Stimulated activated CD8-positive, alpha-beta memory T cell treated with anti-CD3 and anti-CD28 coated beads, Interleukin-7, amount 100 ng/mL, for 1 hour (primary cell): Measurements from ENCODE around the gene MTFR1L.

ENCODE experiments used
- DNase-seq, 2 donors: peaks; one replicate each; pipeline ENCODE4 v3.0.0-alpha.2; 2020; ENCODE audit warnings: low read depth in 2 of 2

The MTFR1L gene

DNA sequence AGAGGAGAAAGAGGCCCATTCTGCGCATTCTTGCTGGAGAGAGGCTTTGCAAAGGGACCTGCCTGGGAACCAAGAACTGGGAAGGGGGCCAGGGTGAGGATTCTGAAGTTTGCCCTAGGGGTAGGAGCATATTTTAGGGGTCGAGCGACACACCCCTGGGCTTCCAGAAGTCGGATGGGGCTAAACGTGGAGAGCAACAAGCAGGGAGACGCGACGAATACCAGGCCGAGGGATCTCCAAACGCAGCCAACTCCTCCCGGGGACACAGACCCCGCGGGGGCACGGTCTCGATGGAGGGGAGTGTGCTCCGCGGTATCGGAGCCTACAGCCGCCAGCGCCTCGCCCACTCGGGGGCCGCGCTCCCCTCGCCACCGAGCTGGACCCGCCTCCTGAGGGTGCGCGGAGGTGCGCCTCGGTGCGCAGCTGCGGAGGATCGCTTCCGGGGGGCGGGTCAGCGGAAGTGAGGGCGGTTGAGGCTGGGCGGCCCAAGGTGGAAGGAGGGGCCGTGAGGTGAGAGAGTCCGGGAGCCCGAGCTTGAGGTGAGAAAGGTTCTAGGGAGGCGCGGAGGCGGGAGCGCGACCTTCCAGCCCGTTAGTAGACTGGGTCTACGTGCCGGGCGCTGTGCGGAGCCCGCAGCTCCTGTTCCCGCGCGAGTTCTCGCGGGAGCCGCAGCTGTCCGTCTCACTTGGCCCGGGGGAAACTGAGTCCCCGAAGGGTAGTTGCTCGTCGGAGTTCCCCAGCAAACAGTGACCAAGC is at the start of gene MTFR1L:
MTFR1L (plus strand) TSS at position 464 of the 756 bp plus-strand sequence. CDS start 3,151 bp downstream, outside the sequence.
- DNase-seq: peak; percentile 86 to 89

DNA sequence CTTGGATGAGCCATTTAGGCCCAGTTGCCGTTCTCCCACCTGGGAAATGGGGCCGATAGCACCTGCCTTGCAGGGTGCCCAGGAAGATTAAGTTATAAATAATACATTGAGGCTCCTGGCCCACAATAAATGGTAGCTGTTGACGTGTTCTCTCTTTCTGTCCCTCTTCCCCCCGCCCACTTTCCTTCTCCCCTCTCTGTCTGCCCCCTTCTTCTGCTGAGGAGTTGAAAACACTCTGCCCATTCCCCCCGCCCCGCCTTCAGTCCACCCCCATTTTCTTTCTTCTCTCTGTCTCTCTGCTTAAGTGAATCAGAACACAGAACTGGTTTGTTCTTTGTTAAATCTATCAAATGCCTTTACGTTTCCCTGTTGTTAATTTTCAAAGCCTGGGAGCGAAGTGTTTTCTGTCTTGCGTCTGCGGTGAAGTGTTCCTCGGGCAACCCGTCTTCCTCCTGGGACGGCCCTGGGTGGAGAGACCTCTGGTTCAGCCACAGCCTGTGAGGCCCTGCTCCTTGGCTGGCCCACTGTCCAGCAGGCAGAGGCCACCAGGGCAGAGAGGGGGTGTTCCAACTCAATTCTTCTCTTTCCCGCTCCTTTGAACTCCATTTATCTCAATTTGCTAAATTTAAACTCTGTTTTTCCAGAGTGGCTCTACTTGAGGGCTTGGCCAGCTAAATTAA is 49.1 kb upstream of the MTFR1L start:
- DNase-seq: no peak

DNA sequence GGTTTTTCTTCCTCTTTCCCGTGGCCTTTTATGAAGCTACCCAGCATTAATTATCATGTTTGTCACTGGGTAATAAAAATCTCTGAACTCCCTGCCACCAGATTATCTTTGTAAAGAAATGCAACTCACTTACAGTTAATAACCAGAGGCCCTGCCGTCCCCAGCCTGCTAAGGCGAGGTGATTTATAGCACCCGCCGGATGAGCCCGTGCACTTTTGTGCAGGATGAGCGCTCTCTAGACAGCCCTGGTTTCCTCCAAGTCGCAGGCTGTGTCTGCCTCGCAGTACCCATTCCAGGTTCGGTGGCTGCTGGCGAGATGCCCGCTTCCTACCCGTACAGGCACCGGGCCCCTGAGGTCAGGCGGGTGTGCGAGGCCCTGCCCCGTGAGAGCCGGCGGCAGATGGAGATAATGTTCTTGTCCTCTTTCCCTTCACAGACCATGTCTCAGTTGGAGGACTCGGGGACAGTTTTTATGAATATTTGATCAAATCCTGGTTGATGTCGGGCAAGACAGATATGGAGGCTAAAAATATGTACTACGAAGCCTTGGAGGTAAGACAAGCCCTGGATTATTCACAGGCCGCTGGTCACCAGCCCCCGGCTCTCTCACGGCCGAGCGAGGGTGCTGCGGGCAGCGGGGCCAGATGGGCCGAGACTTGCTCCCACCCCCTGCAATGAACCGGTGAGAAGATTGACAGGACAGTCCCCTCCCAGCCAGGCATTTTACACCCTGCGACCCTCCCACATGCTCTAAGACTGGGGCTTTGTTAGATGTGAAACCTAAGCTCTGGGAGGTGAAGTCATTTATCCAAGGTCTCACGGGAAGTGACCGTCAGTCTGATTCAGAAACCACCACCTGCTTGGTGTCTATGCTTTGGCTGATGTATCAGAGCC is 48.3 kb upstream of the MTFR1L start:
- DNase-seq: no peak

DNA sequence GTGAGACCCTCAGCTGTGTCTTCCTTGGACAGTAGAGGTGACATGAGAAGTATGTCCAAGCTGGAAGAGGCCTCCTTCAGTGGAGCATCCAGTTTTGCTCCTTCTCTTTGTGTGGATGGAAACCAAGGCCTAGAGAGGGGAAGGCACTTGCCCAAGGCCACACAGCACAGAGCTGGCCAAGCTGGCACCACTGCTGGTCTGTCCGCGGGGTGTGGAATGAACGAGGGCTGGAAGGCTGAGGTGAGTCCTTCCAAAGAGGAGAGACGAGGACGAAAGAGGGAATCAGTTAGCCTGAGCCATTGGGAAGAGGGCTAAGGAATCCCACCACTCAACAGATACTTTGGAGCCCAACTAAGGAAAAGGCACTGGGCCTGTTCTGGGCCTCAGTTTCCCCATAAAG is 47.6 kb upstream of the MTFR1L start:
- DNase-seq: no peak

DNA sequence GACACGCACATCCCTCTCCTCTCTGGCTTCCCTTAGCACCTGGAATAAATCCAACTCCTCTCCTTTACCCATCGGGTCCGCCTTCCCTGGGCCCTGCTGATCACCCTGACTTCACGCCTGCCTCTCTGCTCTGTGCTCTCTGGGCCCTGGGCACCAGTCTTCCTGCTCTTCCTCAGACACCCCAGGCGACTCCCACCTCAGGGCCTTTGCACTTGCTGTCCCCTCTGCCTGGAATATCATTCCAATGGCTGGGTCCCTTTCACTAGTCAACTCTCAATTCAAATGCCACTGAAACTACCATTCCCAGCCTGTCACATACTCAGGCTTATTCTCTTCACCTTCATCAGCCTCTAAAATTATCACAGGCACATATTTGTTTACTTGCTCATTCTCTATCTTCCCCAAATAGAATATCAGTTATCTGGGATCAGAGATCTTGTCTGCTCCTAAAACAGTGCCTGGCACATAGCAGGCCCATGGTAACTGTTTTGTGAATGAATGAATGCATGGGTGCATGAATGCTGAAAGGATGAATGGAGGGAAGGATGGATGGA is 47.0 kb upstream of the MTFR1L start:
- no peak for DNase-seq

DNA sequence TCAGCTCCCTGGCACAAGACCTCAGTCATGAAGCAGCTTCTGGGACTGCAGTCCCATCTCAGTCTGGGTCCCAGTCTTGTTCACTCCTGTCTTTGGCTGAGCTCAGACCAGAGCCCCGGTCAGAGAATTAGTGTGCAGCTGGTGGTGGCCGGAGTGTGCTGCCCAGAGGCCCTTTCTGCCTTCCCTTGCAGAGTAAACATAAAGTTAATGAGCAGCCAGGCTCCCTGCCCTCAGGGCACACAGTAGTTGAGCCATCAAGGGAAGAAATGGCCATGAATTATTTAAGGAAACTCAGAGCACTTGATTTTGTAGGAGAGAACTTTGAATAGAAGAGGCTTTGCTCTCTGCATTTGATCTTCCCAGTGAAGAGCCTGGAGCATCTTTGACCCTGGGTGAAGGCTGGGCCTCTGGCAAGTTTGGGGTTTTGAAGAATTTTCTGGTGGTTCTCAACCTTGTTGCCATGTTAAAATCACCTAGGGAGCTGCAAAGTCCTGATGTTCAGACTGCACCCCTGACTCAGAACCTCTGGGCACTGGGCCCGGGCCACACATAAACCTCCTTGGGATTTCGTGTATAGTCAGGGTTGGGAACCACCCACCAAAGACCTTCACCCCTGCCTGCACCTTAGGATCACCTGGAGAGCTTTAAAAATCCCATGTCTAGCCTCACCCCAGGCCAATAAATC is 46.2 kb upstream of the MTFR1L start:
- no peak for DNase-seq

DNA sequence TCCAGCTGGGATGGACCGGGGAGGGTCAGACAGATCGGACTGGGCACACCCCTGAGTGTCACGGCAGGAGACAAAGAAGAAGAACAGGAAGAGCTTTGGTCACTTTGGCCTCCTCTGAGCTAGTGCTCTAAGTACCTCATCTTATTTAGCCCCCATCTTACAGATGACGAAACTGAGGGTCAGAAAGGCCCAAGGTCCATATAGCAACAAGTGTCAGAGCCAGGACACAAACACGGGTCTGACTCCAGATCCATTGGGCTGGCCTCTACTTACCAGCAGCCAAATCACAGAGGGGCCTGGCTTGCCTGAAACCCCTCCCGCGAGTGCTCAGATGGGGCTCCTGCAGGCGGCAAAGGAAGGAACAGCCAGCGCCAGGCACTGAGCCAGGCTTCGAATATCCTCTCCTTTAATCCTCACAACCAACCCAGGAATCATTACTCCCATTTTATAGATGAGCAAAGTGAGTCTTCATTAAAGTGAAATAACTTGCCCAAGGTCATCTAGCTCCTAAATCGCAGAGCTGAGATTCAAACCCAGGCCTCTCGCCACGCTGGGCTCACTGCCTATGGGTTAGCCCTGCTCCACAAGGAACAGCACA is 45.4 kb upstream of the MTFR1L start:
- DNase-seq: no peak

DNA sequence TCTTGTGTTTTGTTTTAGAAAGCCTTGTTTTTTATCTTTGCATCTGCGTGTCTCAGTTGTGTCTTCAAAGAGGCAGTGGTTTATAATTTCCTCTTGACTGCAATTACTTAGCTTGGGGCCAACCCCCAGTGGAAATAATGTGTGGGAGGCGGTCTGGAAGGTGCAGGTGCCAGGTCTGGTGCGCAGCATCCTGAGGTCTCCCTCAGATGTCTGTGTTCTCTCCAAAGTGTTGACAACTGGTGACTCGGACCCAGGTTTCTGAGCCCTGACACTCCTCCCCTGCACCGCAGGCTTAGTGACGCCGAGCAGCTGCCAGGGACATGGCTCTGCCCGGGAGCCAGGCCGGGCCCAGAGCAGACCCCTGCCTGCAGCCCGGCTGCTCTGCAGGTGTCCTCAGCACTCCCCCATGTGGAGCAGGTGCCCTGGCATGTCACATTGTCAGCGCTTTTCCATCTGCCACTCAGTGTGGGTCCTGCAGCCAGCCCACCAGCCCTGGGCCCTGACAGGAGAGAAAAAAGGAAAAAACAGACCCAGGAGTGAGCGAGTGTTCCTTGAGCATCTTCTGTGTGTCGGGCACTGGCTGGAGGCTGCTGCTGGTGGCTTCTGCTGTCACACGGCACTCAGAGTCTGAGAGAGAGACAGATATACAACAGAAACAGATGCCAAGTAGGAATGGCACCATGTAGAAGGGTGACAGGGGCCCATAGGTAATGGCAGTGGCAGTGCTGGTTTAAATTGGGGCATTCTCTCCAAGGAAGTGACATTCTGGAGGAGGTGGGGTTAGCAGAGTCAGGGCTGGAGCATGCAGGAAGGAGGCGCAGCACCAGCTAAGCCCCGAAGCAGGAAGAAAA is 44.6 kb upstream of the MTFR1L start:
- DNase-seq: peak; percentile 56 to 62

DNA sequence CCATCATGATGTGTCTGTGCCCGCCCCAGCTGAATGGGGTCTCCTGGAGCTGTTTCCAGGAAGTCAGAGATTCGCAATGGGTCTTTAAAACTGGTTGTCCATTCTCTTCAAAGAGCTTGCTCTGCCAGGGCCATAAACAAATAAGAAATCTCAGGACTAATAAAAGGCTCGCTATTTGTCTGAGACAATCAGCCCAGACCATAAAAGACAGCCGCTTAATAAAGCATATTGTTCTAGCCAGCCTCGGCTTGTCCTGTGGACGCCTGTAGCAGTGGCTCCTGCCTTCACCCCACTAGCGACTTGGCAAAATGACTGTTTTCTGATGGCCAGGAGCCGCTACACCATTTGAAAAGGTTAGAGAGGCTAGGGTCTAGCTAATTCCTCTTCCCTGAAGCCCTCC is 40.4 kb upstream of the MTFR1L start:
- no peak for DNase-seq

DNA sequence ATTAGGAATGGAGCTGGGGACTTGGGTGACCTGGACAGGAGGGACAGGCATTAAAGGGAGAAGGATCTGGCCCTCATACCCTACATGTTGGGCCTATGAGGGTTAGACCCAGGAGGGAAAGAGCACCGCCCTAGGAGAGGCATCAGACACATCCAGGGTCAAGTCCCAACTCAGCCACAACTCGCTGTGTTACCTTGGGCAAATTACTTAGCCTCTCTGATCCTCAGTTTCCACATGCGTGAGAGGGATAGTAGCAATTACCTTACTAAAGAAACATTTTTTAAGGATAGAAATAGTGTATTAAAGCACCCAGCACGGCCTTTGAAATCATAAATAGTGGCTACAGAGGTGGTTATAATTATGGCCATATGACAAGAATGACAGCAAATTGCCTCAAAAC is 39.9 kb upstream of the MTFR1L start:
- DNase-seq: no peak

DNA sequence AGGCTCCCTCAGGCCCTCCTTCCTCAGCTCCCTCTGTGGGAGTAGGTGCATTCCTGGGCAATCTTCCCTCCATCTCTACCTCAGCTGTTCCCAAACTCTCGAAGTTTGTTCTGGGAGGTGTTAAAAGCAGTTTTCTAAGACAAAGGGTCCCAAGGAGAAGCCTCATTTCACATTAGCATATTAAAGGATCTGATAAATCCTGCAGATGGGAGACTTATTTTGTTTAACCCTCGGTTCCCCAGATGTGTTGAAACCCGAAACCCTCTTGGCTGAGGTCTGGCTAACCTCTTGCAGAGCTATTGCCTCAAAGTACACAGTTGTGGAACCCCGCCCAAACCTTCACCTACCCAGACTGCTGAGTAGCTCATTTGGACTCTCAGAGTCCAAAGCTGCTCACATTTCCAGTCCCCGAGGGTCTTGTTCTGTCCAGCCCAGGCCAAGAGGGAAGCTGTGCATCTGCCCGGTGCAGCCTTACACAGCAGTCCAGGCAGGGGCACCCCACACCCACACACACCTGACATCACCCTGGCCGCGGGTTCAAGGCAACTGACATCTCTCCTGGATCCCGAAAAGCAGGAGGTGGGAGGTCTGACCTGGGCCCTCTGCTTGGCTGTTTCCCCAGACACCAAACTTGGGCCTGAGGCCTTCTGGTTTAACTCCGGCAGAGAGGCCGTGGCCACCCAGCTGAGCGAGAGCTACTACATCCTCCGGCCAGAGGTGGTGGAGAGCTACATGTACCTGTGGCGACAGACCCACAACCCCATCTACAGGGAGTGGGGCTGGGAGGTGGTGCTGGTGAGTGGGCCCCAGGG is 39.2 kb upstream of the MTFR1L start:
- no peak for DNase-seq

DNA sequence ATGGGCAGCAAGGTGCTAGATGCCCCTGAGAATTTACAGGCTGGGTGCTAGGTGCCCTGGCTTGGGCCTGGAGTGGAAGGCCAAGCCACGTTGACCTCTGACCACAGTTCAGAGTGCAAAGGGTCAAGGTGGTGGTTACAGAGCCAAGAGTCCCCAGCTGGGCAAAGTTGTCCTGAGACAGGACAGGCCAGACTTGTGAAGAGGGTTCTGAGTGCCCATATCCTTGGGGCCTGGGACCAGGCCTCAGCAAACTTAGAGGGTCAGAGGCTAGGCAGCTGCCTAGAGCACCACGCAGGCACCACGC is 38.7 kb upstream of the MTFR1L start:
- no peak for DNase-seq

DNA sequence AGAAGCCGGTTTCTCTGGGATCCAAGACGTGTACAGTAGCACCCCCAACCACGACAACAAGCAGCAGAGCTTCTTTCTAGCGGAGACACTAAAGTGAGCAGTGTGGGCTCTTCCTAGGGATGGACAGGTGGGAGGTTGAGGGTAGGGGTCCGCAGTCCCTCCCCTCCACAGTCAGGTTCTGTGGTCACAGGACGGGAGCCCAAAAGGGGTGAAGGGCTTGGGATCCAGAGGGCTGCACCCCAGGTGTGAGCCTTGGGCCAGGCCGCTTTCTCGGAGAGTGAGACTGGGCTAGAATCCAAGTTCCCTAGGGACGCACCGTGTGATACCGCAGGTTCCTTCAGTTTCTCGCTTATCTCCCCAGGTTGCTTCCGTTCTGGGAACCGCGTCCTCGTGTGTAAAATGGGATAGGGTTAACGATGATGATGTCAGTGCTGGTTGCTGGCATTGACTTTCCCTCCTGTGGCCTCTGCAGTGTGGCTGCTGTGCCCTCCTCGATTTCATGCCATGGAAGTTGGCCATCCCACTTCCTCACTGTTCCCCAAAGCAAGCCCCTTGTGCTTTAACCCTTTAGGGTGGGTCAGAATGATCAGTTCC is 37.0 kb upstream of the MTFR1L start:
- no peak for DNase-seq

DNA sequence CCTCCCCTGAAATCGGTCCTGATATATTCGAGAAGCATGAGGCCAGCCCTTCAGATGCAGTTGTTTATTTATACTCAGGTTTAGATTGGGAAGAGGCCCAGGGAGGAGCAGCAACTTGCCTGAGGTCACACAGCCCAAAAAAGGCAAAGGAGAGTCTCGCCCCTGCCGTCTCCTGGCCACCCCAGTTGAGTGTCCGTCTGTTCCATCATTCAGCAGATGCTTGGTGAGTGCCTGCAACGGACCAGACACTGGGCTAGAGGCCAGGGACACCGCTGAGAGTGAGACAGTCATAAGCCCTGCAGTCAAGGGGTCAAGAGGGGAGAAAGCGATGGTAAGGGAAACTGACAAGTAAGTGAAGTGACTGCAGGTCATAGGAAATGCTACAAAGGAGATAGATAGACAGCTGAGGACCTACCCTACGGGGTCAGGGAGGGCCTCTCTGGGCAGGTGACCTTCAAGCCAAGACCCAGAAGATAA is 35.1 kb upstream of the MTFR1L start:
- no peak for DNase-seq

DNA sequence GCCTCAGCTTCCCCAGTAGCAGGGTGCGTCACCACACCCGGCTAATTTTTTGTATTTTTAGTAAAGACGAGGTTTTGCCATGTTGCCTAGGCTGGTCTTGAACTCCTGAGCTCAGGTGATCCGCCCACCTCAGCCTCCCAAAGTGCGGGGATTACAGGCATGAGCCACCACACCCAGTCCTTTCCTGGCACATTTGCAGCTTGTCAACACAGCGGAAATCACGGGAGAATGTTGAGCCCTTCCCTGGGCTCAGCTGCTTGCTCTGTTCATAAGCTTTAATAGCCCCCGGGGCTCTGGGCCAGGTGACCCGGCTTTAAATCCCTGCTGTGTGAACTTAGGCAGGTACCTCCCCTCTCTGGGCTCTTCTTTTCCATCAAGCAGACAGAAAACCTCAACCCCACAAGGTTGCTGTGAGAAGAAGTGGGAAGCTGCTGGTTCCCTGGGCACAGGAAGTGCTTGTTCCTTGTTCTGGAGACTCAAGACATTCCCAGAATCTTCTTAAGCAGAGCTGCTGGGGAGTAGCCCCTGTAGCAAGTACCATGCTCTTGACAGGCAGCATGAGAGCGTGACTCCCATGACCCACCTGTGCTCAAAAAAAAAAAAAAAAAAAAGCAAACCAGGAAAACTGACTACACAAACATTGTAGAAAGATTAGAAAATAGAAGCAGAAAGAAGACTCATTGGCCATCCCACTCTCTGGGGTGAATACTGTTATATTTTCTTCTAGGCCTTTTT is 34.3 kb upstream of the MTFR1L start:
- DNase-seq: no peak

DNA sequence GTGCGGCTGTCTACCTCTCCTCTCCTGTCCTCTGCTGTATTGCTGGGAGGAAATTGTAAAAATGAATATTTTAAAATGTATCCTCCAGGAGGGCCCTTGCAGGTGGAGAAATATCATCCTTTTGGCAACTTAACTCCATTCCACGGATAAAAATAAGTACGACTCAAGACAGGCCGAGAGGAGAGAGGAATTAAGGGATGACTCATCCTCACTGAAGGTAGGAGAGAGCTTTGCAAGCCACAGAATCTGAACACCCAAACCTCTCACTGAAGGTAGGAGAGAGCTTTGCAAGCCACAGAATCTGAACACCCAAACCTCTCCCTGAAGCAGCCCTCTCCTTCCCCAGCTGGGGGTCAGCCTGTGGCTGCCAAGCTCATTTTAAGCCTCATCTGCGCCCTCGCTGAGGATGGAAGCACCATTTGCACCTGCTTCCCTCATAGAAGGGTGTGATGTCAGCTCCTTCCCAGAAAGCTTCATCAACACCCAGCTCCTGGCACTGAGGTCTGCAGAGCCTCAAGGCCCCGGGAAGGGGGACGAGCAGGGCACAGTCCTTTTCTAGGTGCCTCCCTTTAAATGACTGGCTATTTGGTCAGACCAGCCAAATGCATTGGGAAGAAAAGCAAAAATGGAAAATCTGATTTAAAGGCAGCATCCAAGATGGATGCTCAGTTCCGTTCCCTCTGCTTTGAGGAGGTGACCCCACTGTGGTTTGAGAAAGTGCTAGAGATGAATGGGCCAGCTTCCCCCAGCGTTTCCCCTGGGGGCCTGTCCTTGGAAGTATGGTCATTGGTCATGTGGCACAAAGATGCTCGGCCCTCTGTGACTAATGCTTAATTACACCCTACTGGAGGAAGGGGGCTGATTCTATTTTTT is 32.6 kb upstream of the MTFR1L start:
- no peak for DNase-seq

DNA sequence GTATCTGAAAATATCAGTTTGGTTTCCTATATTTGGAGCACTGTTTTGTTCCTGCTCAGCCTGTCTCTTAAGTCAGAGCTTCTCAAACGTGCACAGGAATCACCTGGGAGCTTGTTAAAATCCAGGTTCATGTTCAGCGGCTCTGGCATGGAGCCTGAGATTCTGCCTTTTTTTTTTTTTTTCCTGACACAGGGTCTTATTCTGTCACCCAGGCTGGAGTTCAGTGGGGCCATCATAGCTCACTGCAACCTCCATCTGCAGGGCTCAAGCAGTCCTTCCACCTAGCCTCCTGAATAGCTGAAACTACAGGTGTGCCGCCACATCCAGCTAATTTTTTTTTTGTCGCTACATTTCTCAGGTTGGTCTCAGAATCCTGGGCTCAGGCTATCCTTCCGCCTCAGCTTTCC is 32.0 kb upstream of the MTFR1L start:
- DNase-seq: no peak
